Gastrocnemius medialis (tissue), 4 donors: ENCODE results near the gene UGT1A8.

Experiments
- POLR2A ChIP-seq, 2 donors: fragments of 450-650 bp; IDR thresholded peaks; one replicate each; pipeline ENCODE4 v1.6.1; 2017; ENCODE audit warnings: antibody characterized with exemption in 2 of 2, mild to moderate bottlenecking in 2 of 2, moderate library complexity in 2 of 2
- TF ChIP-seq, protein P1 (sequence below), 5 experiments: fragments of 450-650 bp in 3 of 5; fragments of 200-600 bp in 2 of 5; sonication (generic) in 2 of 5; IDR thresholded peaks in 4 of 5; conservative IDR thresholded peaks in 1 of 5; 1 replicate in 4 of 5; 2 replicates in 1 of 5; pipeline ENCODE4 v1.5.1; 2016 to 2019; ENCODE audit warnings: antibody characterized with exemption in 5 of 5, mild to moderate bottlenecking in 3 of 5, moderate library complexity in 3 of 5

DNA sequence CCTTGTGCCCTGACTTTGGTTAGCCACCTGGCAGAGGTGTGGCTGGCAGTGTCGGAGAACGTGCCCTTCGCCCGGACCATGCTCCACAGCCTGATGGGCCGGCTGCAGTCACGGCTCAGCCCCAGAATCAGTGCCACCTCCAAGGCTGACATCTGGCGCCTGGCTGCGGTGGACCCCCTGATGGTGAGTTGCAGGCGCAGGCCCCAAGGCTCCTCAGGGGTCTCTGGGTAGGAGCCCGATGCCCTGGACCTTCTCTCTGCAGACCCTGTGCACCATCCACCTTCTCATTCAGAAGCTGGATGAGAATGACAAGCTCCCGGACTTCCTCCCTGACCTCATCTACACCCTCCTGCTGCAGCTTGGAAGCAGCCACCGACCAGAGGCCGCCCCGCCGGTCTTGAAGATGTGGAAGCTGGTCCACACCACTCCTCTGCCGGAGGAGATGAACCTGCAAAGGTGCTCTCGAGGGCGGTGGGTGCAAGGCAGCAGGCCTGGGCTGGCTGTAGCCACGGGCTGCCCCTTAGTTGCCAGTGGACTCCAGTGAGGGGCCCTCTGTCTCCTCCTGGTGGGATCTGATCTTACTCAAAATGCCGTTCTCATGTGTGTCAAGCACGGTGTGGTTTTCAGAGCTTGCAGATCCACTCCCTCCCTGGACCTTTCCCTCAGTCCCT lies 204.8 kb downstream of the UGT1A8 start:
- TF ChIP-seq, protein P1, sequence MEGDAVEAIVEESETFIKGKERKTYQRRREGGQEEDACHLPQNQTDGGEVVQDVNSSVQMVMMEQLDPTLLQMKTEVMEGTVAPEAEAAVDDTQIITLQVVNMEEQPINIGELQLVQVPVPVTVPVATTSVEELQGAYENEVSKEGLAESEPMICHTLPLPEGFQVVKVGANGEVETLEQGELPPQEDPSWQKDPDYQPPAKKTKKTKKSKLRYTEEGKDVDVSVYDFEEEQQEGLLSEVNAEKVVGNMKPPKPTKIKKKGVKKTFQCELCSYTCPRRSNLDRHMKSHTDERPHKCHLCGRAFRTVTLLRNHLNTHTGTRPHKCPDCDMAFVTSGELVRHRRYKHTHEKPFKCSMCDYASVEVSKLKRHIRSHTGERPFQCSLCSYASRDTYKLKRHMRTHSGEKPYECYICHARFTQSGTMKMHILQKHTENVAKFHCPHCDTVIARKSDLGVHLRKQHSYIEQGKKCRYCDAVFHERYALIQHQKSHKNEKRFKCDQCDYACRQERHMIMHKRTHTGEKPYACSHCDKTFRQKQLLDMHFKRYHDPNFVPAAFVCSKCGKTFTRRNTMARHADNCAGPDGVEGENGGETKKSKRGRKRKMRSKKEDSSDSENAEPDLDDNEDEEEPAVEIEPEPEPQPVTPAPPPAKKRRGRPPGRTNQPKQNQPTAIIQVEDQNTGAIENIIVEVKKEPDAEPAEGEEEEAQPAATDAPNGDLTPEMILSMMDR (IDR thresholded peaks at IDR 0.05 in 4 of 5, conservative IDR thresholded peaks at IDR 0.05 in 1 of 5) = no peak
- TF ChIP-seq POLR2A (IDR thresholded peaks at IDR 0.05) = no peak
